Brain microvascular endothelial cell (primary cell): ENCODE results near the gene BCL11A.
A peak's percentile ranks its signal among the peaks of the same experiment; 100 is the strongest.

Experiments
- DNase-seq: peaks from one replicate; pipeline ENCODE4 v3.0.0-alpha.2; 2020
- H3K27ac ChIP-seq: fragments of 250-450 bp; sonication (Bioruptor Pico); 2 replicates; pipeline ENCODE4 v1.5.1; 2020; ENCODE audit warnings: mild to moderate bottlenecking, moderate library complexity
- H3K27me3 ChIP-seq: fragments of 250-450 bp; sonication (Bioruptor Pico); replicated peaks from 2 replicates; pipeline ENCODE4 v1.5.1; 2020; ENCODE audit warnings: mild to moderate bottlenecking
- H3K36me3 ChIP-seq: fragments of 250-450 bp; sonication (Bioruptor Pico); replicated peaks from 2 replicates; pipeline ENCODE4 v1.5.1; 2020; ENCODE audit warnings: mild to moderate bottlenecking
- H3K4me3 ChIP-seq: 2 replicates; pipeline ENCODE4 v1.5.1; 2011; ENCODE audit warnings: low read depth, mild to moderate bottlenecking, control low read depth, low read length, moderate library complexity
- CTCF ChIP-seq: IDR thresholded peaks from 2 replicates; pipeline ENCODE4 v1.5.1; 2011; ENCODE audit warnings: low read depth, mild to moderate bottlenecking, moderate library complexity, low read length, control low read depth, inconsistent platforms; ENCODE audit errors: missing control alignments
- in situ Hi-C: cut with HindIII; loops from 2 replicates; pipeline ENCODE4 v1.10.0; 2017; ENCODE audit warnings: low sequenced_read_pairs, low pct_ligation_motif_present

BCL11A gene

GRCh38 chr2:60415814-60416213 lies 137.6 kb downstream of the BCL11A start:
- Histone ChIP-seq H3K27me3 (no peaks in the 10 kb centered on the region), H3K36me3 (no peaks in the 10 kb centered on the region), H3K27ac (no peak overlapping the region), H3K4me3 (no peak overlapping the region)
- DNase-seq = no peak
- in situ Hi-C loops = no loop called here
- TF ChIP-seq CTCF = no peak

GRCh38 chr2:60414495-60415138 lies 138.8 kb downstream of the BCL11A start:
- Histone ChIP-seq H3K27me3 (no peaks in the 10 kb centered on the region), H3K27ac (peak overlapping the region; percentile 8), H3K4me3 (no peak overlapping the region), H3K36me3 (no peaks in the 10 kb centered on the region)
- no peak for TF ChIP-seq CTCF
- DNase-seq = peak; percentile 86
- in situ Hi-C loops = no loop called here

GRCh38 chr2:60413814-60414168 lies 139.7 kb downstream of the BCL11A start:
- in situ Hi-C loops = no loop called here
- H3K27ac ChIP-seq = no peak overlapping the region
- H3K27me3 ChIP-seq = no peaks in the 10 kb centered on the region
- H3K36me3 ChIP-seq = no peaks in the 10 kb centered on the region
- no peak for TF ChIP-seq CTCF
- no peak for DNase-seq
- H3K4me3 ChIP-seq = no peak overlapping the region

- no peak overlapping the region for H3K27ac ChIP-seq
- H3K4me3 ChIP-seq = no peak overlapping the region
- TF ChIP-seq CTCF = no peak
- no peaks in the 10 kb centered on the region for H3K36me3 ChIP-seq
- in situ Hi-C loops = no loop called here
- no peaks in the 10 kb centered on the region for H3K27me3 ChIP-seq
- DNase-seq = no peak
Measured at GRCh38 chr2:60413069-60413813, 140.2 kb downstream of the BCL11A start.

- no peaks in the 10 kb centered on the region for H3K36me3 ChIP-seq
- in situ Hi-C loops = no loop called here
- no peak overlapping the region for H3K27ac ChIP-seq
- no peaks in the 10 kb centered on the region for H3K27me3 ChIP-seq
- no peak for TF ChIP-seq CTCF
- H3K4me3 ChIP-seq = no peak overlapping the region
- DNase-seq = no peak
Measured at GRCh38 chr2:60412620-60413019, 140.8 kb downstream of the BCL11A start.
